ENCODE data around the gene TMEM244.
"Not testable (repeated sequence)": the region's sequence is repeated elsewhere in the genome, so short reads cannot be mapped to it uniquely, and the experiment has no call there.

TMEM244 gene

GRCh38 chr6:129812145-129812777 lies 48.9 kb downstream of the TMEM244 start:
- DNase-seq (ENCODE audit: low spot score) = no peak

- DNase-seq (ENCODE audit: low spot score) = not testable (repeated sequence)
These were observed 54.0 kb downstream of the TMEM244 start for GRCh38 chr6:129807141-129807540.

DNA sequence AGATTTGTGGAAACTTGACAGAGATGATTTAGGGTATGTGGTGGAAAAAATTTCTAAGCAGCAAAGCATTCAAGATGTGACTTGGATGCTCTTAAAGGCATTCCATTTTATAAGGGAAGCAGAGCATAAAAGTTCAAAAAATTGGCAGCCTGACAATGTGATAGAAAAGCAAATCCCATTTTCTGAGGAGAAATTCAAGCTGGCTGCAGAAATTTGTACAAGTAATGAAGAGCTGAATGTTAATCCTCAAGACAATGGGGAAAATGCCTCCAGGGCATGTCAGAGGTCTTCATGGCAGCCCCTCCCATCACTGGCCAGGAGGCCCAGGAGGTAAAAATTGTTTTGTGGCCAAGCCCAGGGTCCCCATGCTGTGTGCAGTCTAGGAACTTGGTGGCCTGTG lies 58.2 kb downstream of the TMEM244 start:
- DNase-seq (ENCODE audit: low spot score) = not testable (repeated sequence)

- peak; percentile 35 for DNase-seq (ENCODE audit: low spot score)
These were observed 59.2 kb downstream of the TMEM244 start for GRCh38 chr6:129801909-129802308.

DNA sequence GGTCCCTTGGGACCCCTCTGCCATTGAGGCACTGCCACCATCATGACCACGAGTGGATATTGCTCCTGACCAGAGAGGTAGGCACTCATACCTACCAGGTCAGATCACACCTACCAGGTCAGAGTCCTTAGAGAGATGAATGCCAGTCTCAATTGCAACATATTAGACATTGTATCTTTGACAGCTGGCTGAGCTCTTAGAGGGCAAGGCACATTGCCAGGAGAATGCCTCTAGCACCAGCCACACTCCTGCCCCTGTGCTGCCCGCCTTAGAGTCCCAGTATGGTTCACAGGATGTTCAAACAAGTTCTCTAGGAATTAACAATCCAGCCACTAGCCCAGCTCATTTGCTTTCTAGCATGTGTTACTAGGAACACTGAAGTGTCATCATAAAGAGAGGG lies 65.9 kb downstream of the TMEM244 start:
- peak; percentile 14 for DNase-seq (ENCODE audit: low spot score)

- no peak for DNase-seq (ENCODE audit: low spot score)
These were observed 67.7 kb downstream of the TMEM244 start for GRCh38 chr6:129793447-129793846.

- no peak for DNase-seq (ENCODE audit: low spot score)
These were observed 69.1 kb downstream of the TMEM244 start for GRCh38 chr6:129792049-129792448.

DNA sequence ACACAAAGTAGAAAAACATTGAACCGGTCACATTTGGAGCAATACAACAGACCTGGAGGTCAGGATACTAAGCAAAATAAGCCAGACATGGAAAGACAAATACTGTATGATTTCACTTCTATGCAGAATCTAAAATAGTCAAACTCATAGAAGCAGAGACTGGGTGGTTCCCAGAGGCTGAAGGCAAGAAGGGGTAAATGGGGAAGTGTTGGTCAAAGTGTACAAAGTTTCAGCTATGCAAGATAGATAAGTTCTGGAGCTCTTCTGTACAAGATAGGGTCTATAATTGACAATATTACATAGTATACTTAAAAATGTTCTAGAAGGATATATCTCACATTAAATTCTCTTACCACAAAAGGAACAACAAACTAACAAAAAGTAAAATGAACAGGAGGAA lies 70.3 kb downstream of the TMEM244 start:
- DNase-seq (ENCODE audit: low spot score) = no peak

DNA sequence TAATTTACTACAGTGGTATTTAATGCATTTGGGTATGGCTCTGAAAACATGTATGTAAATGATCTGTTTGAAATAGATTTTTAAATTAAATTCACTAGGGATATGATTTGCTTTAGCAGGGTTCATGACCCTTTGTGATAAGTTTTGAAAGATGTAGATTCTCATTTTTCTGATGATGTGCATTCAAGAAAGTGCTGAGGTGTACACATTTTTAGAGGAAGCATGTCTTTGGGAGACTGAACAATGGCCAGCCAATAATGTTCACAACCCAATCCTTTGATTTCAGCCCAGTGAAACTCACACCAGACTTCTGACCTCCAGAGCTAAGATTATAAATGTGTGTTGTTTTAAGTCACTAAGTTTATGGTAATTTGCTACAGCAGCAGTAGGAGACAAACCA lies 71.1 kb downstream of the TMEM244 start:
- DNase-seq (ENCODE audit: low spot score) = no peak

DNA sequence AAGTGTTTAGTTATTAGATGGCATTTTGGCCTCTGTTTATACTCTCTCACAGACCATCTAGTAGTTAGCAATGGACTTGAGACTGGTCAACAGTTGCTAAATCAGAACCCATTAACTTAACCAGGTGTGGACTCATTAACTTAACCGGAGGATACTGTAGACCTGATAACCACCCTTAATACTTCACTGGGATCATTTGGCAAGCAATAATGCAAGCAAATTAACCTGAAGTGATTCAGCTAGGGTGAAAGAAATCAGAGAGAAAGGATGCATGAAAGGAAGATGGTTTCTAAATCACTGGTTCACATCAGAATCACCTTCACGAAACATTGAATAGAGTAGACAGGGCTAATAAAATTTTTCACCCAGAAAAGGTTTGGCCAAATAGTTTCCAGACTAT lies 73.3 kb downstream of the TMEM244 start:
- DNase-seq (ENCODE audit: low spot score) = no peak

DNA sequence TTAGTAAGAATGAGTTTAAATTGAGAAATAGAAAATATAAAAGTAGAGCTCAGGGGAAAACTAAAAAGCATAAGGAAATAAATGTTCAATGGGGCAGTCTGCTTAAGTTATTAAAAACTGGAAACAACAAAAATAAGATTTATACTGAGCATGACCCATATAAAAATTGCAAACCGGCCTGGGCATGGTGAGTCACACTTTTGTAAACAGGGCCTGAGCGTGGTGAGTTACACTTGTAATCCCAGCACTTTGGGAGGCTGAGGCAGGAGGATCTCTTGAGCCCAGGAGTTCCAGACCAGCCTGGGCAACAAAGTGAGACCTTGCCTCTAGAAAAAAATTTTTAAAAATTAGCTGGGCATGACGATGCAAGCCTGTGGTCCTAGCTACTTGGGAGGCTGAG lies 74.6 kb downstream of the TMEM244 start:
- no peak for DNase-seq (ENCODE audit: low spot score)

DNA sequence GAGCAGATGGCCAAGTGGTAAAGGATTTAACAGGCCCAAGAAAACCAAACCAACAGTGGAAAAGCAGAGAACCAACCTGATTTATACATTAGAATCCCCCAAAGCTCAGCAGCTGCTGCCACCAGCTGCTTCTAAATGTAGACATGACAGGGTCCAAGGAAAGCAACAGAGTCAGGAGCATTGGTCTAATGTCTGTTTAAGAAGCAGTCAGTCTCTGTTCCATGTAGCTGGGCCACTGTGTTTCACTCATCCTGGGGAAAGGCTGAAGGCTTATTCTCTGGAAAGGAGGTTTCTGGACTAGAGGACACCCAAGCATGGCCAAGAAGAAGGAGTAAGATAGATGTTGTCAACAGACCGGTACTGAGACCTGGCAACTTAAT lies 75.4 kb downstream of the TMEM244 start:
- no peak for DNase-seq (ENCODE audit: low spot score)

GRCh38 chr6:129785047-129785755 lies 75.9 kb downstream of the TMEM244 start:
- no peak for DNase-seq (ENCODE audit: low spot score)
